ENCODE measurements around the gene AP5M1. TPM values are rescaled to one million over a fixed set of nuclear protein-coding genes. Genes with fewer than 3 reads are reported as not detected.

The AP5M1 gene
- total and polyA plus RNA-seq, 2 of the 13 experiments (the other 11 are each of a cell fraction or from before 2014, with no cell fraction given) = 14.8 to 35.0 TPM

- TF ChIP-seq, protein P1, sequence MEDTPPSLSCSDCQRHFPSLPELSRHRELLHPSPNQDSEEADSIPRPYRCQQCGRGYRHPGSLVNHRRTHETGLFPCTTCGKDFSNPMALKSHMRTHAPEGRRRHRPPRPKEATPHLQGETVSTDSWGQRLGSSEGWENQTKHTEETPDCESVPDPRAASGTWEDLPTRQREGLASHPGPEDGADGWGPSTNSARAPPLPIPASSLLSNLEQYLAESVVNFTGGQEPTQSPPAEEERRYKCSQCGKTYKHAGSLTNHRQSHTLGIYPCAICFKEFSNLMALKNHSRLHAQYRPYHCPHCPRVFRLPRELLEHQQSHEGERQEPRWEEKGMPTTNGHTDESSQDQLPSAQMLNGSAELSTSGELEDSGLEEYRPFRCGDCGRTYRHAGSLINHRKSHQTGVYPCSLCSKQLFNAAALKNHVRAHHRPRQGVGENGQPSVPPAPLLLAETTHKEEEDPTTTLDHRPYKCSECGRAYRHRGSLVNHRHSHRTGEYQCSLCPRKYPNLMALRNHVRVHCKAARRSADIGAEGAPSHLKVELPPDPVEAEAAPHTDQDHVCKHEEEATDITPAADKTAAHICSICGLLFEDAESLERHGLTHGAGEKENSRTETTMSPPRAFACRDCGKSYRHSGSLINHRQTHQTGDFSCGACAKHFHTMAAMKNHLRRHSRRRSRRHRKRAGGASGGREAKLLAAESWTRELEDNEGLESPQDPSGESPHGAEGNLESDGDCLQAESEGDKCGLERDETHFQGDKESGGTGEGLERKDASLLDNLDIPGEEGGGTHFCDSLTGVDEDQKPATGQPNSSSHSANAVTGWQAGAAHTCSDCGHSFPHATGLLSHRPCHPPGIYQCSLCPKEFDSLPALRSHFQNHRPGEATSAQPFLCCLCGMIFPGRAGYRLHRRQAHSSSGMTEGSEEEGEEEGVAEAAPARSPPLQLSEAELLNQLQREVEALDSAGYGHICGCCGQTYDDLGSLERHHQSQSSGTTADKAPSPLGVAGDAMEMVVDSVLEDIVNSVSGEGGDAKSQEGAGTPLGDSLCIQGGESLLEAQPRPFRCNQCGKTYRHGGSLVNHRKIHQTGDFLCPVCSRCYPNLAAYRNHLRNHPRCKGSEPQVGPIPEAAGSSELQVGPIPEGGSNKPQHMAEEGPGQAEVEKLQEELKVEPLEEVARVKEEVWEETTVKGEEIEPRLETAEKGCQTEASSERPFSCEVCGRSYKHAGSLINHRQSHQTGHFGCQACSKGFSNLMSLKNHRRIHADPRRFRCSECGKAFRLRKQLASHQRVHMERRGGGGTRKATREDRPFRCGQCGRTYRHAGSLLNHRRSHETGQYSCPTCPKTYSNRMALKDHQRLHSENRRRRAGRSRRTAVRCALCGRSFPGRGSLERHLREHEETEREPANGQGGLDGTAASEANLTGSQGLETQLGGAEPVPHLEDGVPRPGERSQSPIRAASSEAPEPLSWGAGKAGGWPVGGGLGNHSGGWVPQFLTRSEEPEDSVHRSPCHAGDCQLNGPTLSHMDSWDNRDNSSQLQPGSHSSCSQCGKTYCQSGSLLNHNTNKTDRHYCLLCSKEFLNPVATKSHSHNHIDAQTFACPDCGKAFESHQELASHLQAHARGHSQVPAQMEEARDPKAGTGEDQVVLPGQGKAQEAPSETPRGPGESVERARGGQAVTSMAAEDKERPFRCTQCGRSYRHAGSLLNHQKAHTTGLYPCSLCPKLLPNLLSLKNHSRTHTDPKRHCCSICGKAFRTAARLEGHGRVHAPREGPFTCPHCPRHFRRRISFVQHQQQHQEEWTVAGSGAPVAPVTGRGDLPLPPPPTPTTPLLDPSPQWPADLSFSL (CRISPR knock-in tag; IDR thresholded peaks at IDR 0.05) = no peak
- TF ChIP-seq ZNF354B (CRISPR knock-in tag; IDR thresholded peaks at IDR 0.05) (no peak), SKI (IDR thresholded peaks at IDR 0.05; ENCODE audit: partially characterized antibody) (no peak), TCF12 (IDR thresholded peaks at IDR 0.05) (no peak), TCF12 (CRISPR knock-in tag; IDR thresholded peaks at IDR 0.05) (peak; percentile 75; the same call in 1 of the 2 replicates), NAIF1 (CRISPR knock-in tag; IDR thresholded peaks at IDR 0.05; ENCODE audit: borderline replicate concordance) (peak; percentile 63; the same call in 1 of the 2 replicates), HDAC2 (CRISPR knock-in tag; IDR thresholded peaks at IDR 0.05) (no peak), ISL2 (CRISPR knock-in tag; IDR thresholded peaks at IDR 0.05) (no peak), NONO (IDR thresholded peaks at IDR 0.05) (no peak), NONO (CRISPR knock-in tag; conservative IDR thresholded peaks at IDR 0.05) (peak; percentile 82), SIX4 (CRISPR knock-in tag; IDR thresholded peaks at IDR 0.05) (no peak; the same call in 1 of the 2 replicates), PITX1 (CRISPR knock-in tag; IDR thresholded peaks at IDR 0.05) (no peak), ZC3H13 (CRISPR knock-in tag; IDR thresholded peaks at IDR 0.05) (peak; percentile 89), NFYC (CRISPR knock-in tag; IDR thresholded peaks at IDR 0.05) (0 out of 2 replicates have a peak, but pooled peaks have one; percentile 27), SMYD3 (CRISPR knock-in tag; IDR thresholded peaks at IDR 0.05) (no peak), ZNF597 (CRISPR knock-in tag; IDR thresholded peaks at IDR 0.05) (no peak)
- TF ChIP-seq, protein P2, sequence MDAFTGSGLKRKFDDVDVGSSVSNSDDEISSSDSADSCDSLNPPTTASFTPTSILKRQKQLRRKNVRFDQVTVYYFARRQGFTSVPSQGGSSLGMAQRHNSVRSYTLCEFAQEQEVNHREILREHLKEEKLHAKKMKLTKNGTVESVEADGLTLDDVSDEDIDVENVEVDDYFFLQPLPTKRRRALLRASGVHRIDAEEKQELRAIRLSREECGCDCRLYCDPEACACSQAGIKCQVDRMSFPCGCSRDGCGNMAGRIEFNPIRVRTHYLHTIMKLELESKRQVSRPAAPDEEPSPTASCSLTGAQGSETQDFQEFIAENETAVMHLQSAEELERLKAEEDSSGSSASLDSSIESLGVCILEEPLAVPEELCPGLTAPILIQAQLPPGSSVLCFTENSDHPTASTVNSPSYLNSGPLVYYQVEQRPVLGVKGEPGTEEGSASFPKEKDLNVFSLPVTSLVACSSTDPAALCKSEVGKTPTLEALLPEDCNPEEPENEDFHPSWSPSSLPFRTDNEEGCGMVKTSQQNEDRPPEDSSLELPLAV (CRISPR knock-in tag; conservative IDR thresholded peaks at IDR 0.05; ENCODE audit: low read depth) = no peak
- TF ChIP-seq, protein P3, sequence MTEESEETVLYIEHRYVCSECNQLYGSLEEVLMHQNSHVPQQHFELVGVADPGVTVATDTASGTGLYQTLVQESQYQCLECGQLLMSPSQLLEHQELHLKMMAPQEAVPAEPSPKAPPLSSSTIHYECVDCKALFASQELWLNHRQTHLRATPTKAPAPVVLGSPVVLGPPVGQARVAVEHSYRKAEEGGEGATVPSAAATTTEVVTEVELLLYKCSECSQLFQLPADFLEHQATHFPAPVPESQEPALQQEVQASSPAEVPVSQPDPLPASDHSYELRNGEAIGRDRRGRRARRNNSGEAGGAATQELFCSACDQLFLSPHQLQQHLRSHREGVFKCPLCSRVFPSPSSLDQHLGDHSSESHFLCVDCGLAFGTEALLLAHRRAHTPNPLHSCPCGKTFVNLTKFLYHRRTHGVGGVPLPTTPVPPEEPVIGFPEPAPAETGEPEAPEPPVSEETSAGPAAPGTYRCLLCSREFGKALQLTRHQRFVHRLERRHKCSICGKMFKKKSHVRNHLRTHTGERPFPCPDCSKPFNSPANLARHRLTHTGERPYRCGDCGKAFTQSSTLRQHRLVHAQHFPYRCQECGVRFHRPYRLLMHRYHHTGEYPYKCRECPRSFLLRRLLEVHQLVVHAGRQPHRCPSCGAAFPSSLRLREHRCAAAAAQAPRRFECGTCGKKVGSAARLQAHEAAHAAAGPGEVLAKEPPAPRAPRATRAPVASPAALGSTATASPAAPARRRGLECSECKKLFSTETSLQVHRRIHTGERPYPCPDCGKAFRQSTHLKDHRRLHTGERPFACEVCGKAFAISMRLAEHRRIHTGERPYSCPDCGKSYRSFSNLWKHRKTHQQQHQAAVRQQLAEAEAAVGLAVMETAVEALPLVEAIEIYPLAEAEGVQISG (CRISPR knock-in tag; IDR thresholded peaks at IDR 0.05) = peak; percentile 92
These were observed at the start of gene AP5M1, which contains the start of gene EXOC5 (continued) for GRCh38 chr14:57268161-57269069.
